Measurements from ENCODE around the gene FOSL2.

Gene FOSL2

GRCh38 chr2:28375742-28376631 is 16.7 kb upstream of the FOSL2 start:
- no peak for DNase-seq (ENCODE audit: low read depth)

GRCh38 chr2:28377195-28377816 is 15.4 kb upstream of the FOSL2 start:
- DNase-seq (ENCODE audit: low read depth) = no peak

- no peak for DNase-seq (ENCODE audit: low read depth)
These were observed 14.5 kb upstream of the FOSL2 start for GRCh38 chr2:28377984-28378678.

- no peak for DNase-seq (ENCODE audit: low read depth)
These were observed 13.7 kb upstream of the FOSL2 start for GRCh38 chr2:28378679-28379584.

- no peak for DNase-seq (ENCODE audit: low read depth)
These were observed 12.4 kb upstream of the FOSL2 start for GRCh38 chr2:28380219-28380618.

GRCh38 chr2:28381225-28382180 is 11.2 kb upstream of the FOSL2 start:
- no peak for DNase-seq (ENCODE audit: low read depth)

- DNase-seq (ENCODE audit: low read depth) = no peak
These were observed 9.9 kb upstream of the FOSL2 start for GRCh38 chr2:28382755-28383154.

GRCh38 chr2:28387082-28387960 is 5.3 kb upstream of the FOSL2 start:
- no peak for DNase-seq (ENCODE audit: low read depth)

GRCh38 chr2:28389399-28390240 is 3.0 kb upstream of the FOSL2 start:
- DNase-seq (ENCODE audit: low read depth) = no peak

GRCh38 chr2:28390241-28390745 is 2.4 kb upstream of the FOSL2 start:
- peak; percentile 85 for DNase-seq (ENCODE audit: low read depth)

GRCh38 chr2:28390746-28391563 is 1.7 kb upstream of the FOSL2 start:
- no peak for DNase-seq (ENCODE audit: low read depth)

- DNase-seq (ENCODE audit: low read depth) = peak; percentile 52
These were observed 928 bp upstream of the FOSL2 start for GRCh38 chr2:28391564-28392296.

- DNase-seq (ENCODE audit: low read depth) = no peak
These were observed 617 bp downstream of the FOSL2 start for GRCh38 chr2:28393114-28393836.

GRCh38 chr2:28394331-28394877 is 1.7 kb downstream of the FOSL2 start:
- no peak for DNase-seq (ENCODE audit: low read depth)

- no peak for DNase-seq (ENCODE audit: low read depth)
These were observed 2.3 kb downstream of the FOSL2 start for GRCh38 chr2:28394997-28395333.

Measured in T-helper 22 cell (primary cell).